NCI-H1048 (cell line): ENCODE data around the gene CD48.
"Not testable (repeated sequence)": the region's sequence is repeated elsewhere in the genome, so short reads cannot be mapped to it uniquely, and the experiment has no call there.

ENCODE experiments used
- DNase-seq: peaks from one replicate; lab custom pipeline; 2025; lab: John Stamatoyannopoulos, UW

CD48 gene

GRCh38 chr1:160652924-160653619, 58.5 kb downstream of the CD48 start:
- no peak for DNase-seq

- not testable (repeated sequence) for DNase-seq
Observed at GRCh38 chr1:160652065-160652641, 59.5 kb downstream of the CD48 start.

GRCh38 chr1:160651433-160652064, 60.1 kb downstream of the CD48 start:
- DNase-seq: no peak

GRCh38 chr1:160647329-160647720, 64.3 kb downstream of the CD48 start:
- no peak for DNase-seq

- DNase-seq: no peak
Observed at GRCh38 chr1:160646711-160647328, 64.8 kb downstream of the CD48 start, which contains the start of gene SLAMF1. TSS of gene SLAMF1 (minus strand) at chr1:160647044. CDS start at chr1:160646945, 99 bp downstream.

- DNase-seq: no peak
Observed at GRCh38 chr1:160646180-160646579, 65.4 kb downstream of the CD48 start.

- DNase-seq: no peak
Observed at GRCh38 chr1:160645386-160646130, 66.1 kb downstream of the CD48 start.

- no peak for DNase-seq
Observed at GRCh38 chr1:160644399-160644798, 67.2 kb downstream of the CD48 start.

GRCh38 chr1:160643138-160643537, 68.5 kb downstream of the CD48 start:
- DNase-seq: no peak

GRCh38 chr1:160642281-160642644, 69.4 kb downstream of the CD48 start:
- no peak for DNase-seq

- DNase-seq: no peak
Observed at GRCh38 chr1:160641323-160642280, 70.0 kb downstream of the CD48 start.

- DNase-seq: no peak
Observed at GRCh38 chr1:160640359-160641123, 71.1 kb downstream of the CD48 start.

- no peak for DNase-seq
Observed at GRCh38 chr1:160639652-160640051, 72.0 kb downstream of the CD48 start.

GRCh38 chr1:160638926-160639325, 72.7 kb downstream of the CD48 start:
- no peak for DNase-seq

- DNase-seq: no peak
Observed at GRCh38 chr1:160638540-160638857, 73.1 kb downstream of the CD48 start.

GRCh38 chr1:160637821-160638539, 73.6 kb downstream of the CD48 start:
- no peak for DNase-seq

- no peak for DNase-seq
Observed at GRCh38 chr1:160637065-160637464, 74.6 kb downstream of the CD48 start.

- DNase-seq: no peak
Observed at GRCh38 chr1:160636547-160636946, 75.1 kb downstream of the CD48 start.

- no peak for DNase-seq
Observed at GRCh38 chr1:160636076-160636475, 75.5 kb downstream of the CD48 start.
